GM23338 (cell line): ENCODE data around the gene NUP214. TPM values are rescaled to one million over a fixed set of nuclear protein-coding genes. Genes with fewer than 3 reads are reported as not detected.
A peak's percentile ranks its signal among the peaks of the same experiment; 100 is the strongest.

Experiments used
- ATAC-seq: fragments of 200-7000 bp; cut with Tn5 transposase; 3 replicates; pipeline ENCODE4 v1.9.1; 2020
- DNase-seq: peaks from one replicate; pipeline ENCODE4 v3.0.0-alpha.2; 2015; ENCODE audit warnings: low spot score
- H2AFZ ChIP-seq: fragments of 200-600 bp; sonication (generic); 2 replicates; pipeline ENCODE4 v1.8.0; 2016; ENCODE audit warnings: antibody characterized with exemption, mild to moderate bottlenecking, moderate library complexity
- H3F3A ChIP-seq: fragments of 200-600 bp; sonication (generic); replicated peaks from 2 replicates; pipeline ENCODE4 v1.8.0; 2017; ENCODE audit warnings: antibody characterized with exemption, mixed run types, low read depth
- H3K27ac ChIP-seq: fragments of 200-600 bp; sonication (generic); 2 replicates; pipeline ENCODE4 v1.6.1; 2016; ENCODE audit warnings: low read depth
- H3K27me3 ChIP-seq: fragments of 200-600 bp; sonication (generic); 2 replicates; pipeline ENCODE4 v1.8.0; 2016; ENCODE audit warnings: mild to moderate bottlenecking, mixed run types, moderate library complexity; ENCODE audit not compliant: insufficient read depth
- H3K36me3 ChIP-seq: fragments of 200-600 bp; sonication (generic); 2 replicates; pipeline ENCODE4 v1.8.0; 2016; ENCODE audit warnings: mild to moderate bottlenecking; ENCODE audit not compliant: insufficient read depth
- H3K4me1 ChIP-seq: fragments of 200-600 bp; sonication (generic); 2 replicates; pipeline ENCODE4 v1.8.0; 2016; ENCODE audit warnings: mild to moderate bottlenecking, moderate library complexity; ENCODE audit not compliant: insufficient read depth
- H3K4me2 ChIP-seq: fragments of 200-600 bp; sonication (generic); 2 replicates; pipeline ENCODE4 v1.7.1; 2017; ENCODE audit warnings: mixed run types
- H3K4me3 ChIP-seq: fragments of 200-600 bp; sonication (generic); 2 replicates; pipeline ENCODE4 v1.6.1; 2016; ENCODE audit warnings: mixed run types
- H3K79me2 ChIP-seq: fragments of 200-600 bp; sonication (generic); replicated peaks from 2 replicates; pipeline ENCODE4 v1.8.0; 2017; ENCODE audit warnings: mild to moderate bottlenecking; ENCODE audit not compliant: insufficient read depth
- H3K9me2 ChIP-seq: fragments of 200-600 bp; sonication (generic); 2 replicates; pipeline ENCODE4 v1.8.0; 2017; ENCODE audit not compliant: insufficient read depth
- H4K20me1 ChIP-seq: fragments of 200-600 bp; sonication (generic); replicated peaks from 2 replicates; pipeline ENCODE4 v1.8.0; 2017; ENCODE audit warnings: mild to moderate bottlenecking; ENCODE audit not compliant: insufficient read depth
- H3K27ac Mint-ChIP-seq: 2 replicates; pipeline ENCODE4 v1.8.0; 2020; ENCODE audit warnings: inconsistent platforms, mild to moderate bottlenecking, moderate library complexity, mixed read lengths
- H3K27me3 Mint-ChIP-seq: 3 replicates; pipeline ENCODE4 v1.8.0; 2022; ENCODE audit warnings: low read depth, mild to moderate bottlenecking, moderate library complexity, mixed read lengths, inconsistent platforms; ENCODE audit not compliant: insufficient read depth, poor library complexity
- H3K36me3 Mint-ChIP-seq: 3 replicates; pipeline ENCODE4 v1.8.0; 2021; ENCODE audit warnings: low read depth, mild to moderate bottlenecking, inconsistent platforms, moderate library complexity, mixed read lengths
- H3K4me1 Mint-ChIP-seq: 3 replicates; pipeline ENCODE4 v1.8.0; 2020; ENCODE audit warnings: mild to moderate bottlenecking, inconsistent platforms, mixed read lengths
- H3K4me3 Mint-ChIP-seq: 3 replicates; pipeline ENCODE4 v1.8.0; 2021; ENCODE audit warnings: moderate library complexity, mild to moderate bottlenecking, inconsistent platforms, mixed read lengths
- H3K9me3 Mint-ChIP-seq: 3 replicates; pipeline ENCODE4 v1.8.0; 2020; ENCODE audit warnings: moderate library complexity, mild to moderate bottlenecking, inconsistent platforms, mixed read lengths
- CTCF ChIP-seq, 2 experiments: fragments of 200-600 bp in 1 of 2; sonication (generic) in 1 of 2; conservative IDR thresholded peaks; 2 replicates each; pipeline versions ENCODE4 v1.5.1 to v1.6.1; 2016 to 2017; ENCODE audit warnings: antibody characterized with exemption in 2 of 2, low read depth in 2 of 2, mild to moderate bottlenecking in 2 of 2, moderate library complexity in 1 of 2
- EZH2phosphoT487 ChIP-seq: fragments of 200-600 bp; sonication (generic); IDR thresholded peaks from one replicate; pipeline ENCODE4 v1.8.1; 2018; ENCODE audit warnings: antibody characterized with exemption; ENCODE audit not compliant: unreplicated experiment
- JUNB ChIP-seq: IDR thresholded peaks from one replicate; pipeline ENCODE4 v1.6.1; 2016; ENCODE audit warnings: antibody characterized with exemption; ENCODE audit not compliant: unreplicated experiment
- NANOG ChIP-seq: IDR thresholded peaks from 2 replicates; pipeline ENCODE4 v1.6.1; 2016; ENCODE audit warnings: antibody characterized with exemption, borderline replicate concordance
- STAT1 ChIP-seq: IDR thresholded peaks from one replicate; pipeline ENCODE4 v1.6.1; 2016; ENCODE audit warnings: antibody characterized with exemption; ENCODE audit not compliant: unreplicated experiment
- ZNF114 ChIP-seq: fragments of 250-450 bp; sonication (Bioruptor Pico); IDR thresholded peaks from 2 replicates; pipeline ENCODE4 v1.5.0; 2020; ENCODE audit warnings: mild to moderate bottlenecking, moderate library complexity
- ZNF331 ChIP-seq: fragments of 250-450 bp; sonication (Bioruptor Pico); IDR thresholded peaks from 2 replicates; pipeline ENCODE4 v1.5.0; 2020; ENCODE audit warnings: low read depth, mild to moderate bottlenecking, moderate library complexity
- ZNF462 ChIP-seq: fragments of 250-450 bp; sonication (Bioruptor Pico); IDR thresholded peaks from 2 replicates; pipeline ENCODE4 v1.5.0; 2020; ENCODE audit warnings: mild to moderate bottlenecking, moderate library complexity
- polyA plus RNA-seq: library from polyadenylated mRNA; unstranded; fragments of >200 nt; fragmentation: Nextera tagmentation; extraction: Ambion mirVana; gene quantifications from 2 replicates; pipeline ENCODE4 v1.2.1, GENCODE V29; 2016
- total RNA-seq: library from RNA; depleted of rRNA; stranded (reverse); fragments of >200 nt; shearing (Covaris generic); gene quantifications from 2 replicates; pipeline ENCODE4 v1.2.3, GENCODE V29; 2014

Gene NUP214
- total and polyA plus RNA-seq, 2 experiments from 2014 or later: 36.0 to 57.0 TPM

- TF ChIP-seq ZNF462 (no peak), JUNB (no peak), EZH2phosphoT487 (no peak), CTCF (conservative IDR thresholded peaks at IDR 0.05; ENCODE audit: low read depth in 2 of 2) (no peak), NANOG (no peak), ZNF331 (no peak)
These were observed 132.8 kb downstream of the NUP214 start (continued) for GRCh38 chr9:131258186-131258585.

- ATAC-seq: no peak
- Histone ChIP-seq H3F3A (0 out of 2 replicates have a peak, but pooled peaks cover 10% of the 10 kb centered on the region), H3K79me2 (no peaks in the 10 kb centered on the region), H3K4me1 (no peaks in the 10 kb centered on the region), H3K27me3 (no peaks in the 10 kb centered on the region), H3K27ac (no peak overlapping the region), H2AFZ (no peak overlapping the region), H3K9me2 (no peaks in the 10 kb centered on the region), H4K20me1 (no peaks in the 10 kb centered on the region), H3K36me3 (no peaks in the 10 kb centered on the region), H3K4me3 (no peak overlapping the region), H3K4me2 (no peak overlapping the region)
- H3K4me1 Mint-ChIP-seq: peaks cover 25% of the 10 kb centered on the region
- DNase-seq: peak; percentile 0
- no peaks in the 10 kb centered on the region; the same call in 2 of the 3 replicates for H3K36me3 Mint-ChIP-seq
- H3K9me3 Mint-ChIP-seq: no peaks in the 10 kb centered on the region
- peaks cover 16% of the 10 kb centered on the region for H3K27me3 Mint-ChIP-seq
- H3K27ac Mint-ChIP-seq: no peak overlapping the region
- H3K4me3 Mint-ChIP-seq: no peak overlapping the region
- TF ChIP-seq ZNF462 (no peak), ZNF114 (CRISPR knock-in tag) (no peak), STAT1 (no peak)
These were observed 133.5 kb downstream of the NUP214 start for GRCh38 chr9:131258698-131259431.
